Measurements from ENCODE around the gene TTC28. TPM values are rescaled to one million over a fixed set of nuclear protein-coding genes. Genes with fewer than 3 reads are reported as not detected.

The TTC28 gene
- total and polyA plus RNA-seq, 2 donors (not counting 3 experiments of a cell fraction or from before 2014, with no cell fraction given), result 16.5 to 51.1 TPM

DNA sequence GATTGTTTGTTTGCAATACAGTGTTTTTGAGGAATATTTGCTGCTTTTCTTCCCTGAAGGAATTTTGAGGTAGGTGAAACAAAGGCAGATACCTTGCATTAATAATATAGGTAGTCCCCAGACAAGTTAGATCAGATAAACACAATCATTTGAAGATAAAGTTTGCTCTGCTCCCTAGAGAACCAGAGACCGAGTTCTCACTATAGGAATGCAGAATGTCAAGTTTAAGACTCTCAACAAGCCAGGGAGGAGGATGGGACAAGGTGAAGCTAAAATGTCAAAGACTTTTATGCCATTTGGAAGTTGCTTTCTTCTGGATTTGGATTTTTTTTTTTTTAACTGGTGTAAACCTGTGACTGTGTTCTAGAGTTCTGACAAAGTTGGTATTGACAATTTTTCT lies 364.7 kb downstream of the TTC28 start:
- TF ChIP-seq EZH2 (IDR thresholded peaks at IDR 0.05; ENCODE audit: borderline replicate concordance, low read depth, low read length, severe bottlenecking) (no peak), GATA2 (IDR thresholded peaks at IDR 0.05; ENCODE audit: insufficient read depth, insufficient read length, low read depth, low read length) (no peak)
- dilution Hi-C loops (cut with MboI; ENCODE audit: extremely low pct_ligation_motif_present, low sequenced_read_pairs) (no loop called here), intact Hi-C loops (cut with micrococcal nuclease) (no loop called here)
- Histone ChIP-seq H3K4me2 (ENCODE audit: insufficient read depth, low read length) (no peak overlapping the region), H3K27me3 (ENCODE audit: control insufficient read depth in 2 of 2, insufficient read depth in 2 of 2, low read length in 2 of 2) (no peaks in the 10 kb centered on the region), H3K9me1 (replicated peaks; ENCODE audit: control insufficient read depth, extremely low read depth, insufficient read depth, low read length) (no peaks in the 10 kb centered on the region), H3K4me1 (ENCODE audit: control insufficient read depth, extremely low read depth, insufficient read depth, low read length) (no peaks in the 10 kb centered on the region), H3K9me3 (replicated peaks; ENCODE audit: control insufficient read depth, insufficient read depth, low read length) (no peaks in the 10 kb centered on the region), H3K27ac (ENCODE audit: insufficient read depth, low read depth, low read length) (no peak overlapping the region), H3K79me2 (ENCODE audit: control insufficient read depth, insufficient read depth, low read length) (no peaks in the 10 kb centered on the region), H3K9ac (replicated peaks; ENCODE audit: extremely low read depth, insufficient read depth, low read length) (no peak overlapping the region), H2AFZ (ENCODE audit: low read depth, low read length) (no peak overlapping the region), H3K4me3 (replicated peaks in 1 of 3; ENCODE audit: insufficient read depth in 1 of 3, low read depth in 1 of 3, low read length in 3 of 3) (no peak overlapping the region), H3K36me3 (ENCODE audit: control insufficient read depth in 2 of 2, extremely low read depth in 1 of 2, insufficient read depth in 2 of 2, low read length in 2 of 2) (no peaks in the 10 kb centered on the region), H4K20me1 (replicated peaks; ENCODE audit: control insufficient read depth, extremely low read depth, insufficient read depth, low read length) (peaks cover 2% of the 10 kb centered on the region)
- BruUV-seq (replicated peaks), result no TSS peak
- FAIRE-seq (no peak), DNase-seq (ENCODE audit: low read depth, low spot score) (no peak)
- CTCF ChIA-PET, result no interaction called here
- POLR2A ChIA-PET, result no interaction called here

GRCh38 chr22:28310299-28310698 lies 369.3 kb downstream of the TTC28 start:
- H2AFZ ChIP-seq (ENCODE audit: low read depth, low read length), result no peak overlapping the region
- no peak for TF ChIP-seq POLR2AphosphoS5 (IDR thresholded peaks at IDR 0.05; ENCODE audit: insufficient read depth, low read depth, low read length)
- no peak for TF ChIP-seq GATA2 (IDR thresholded peaks at IDR 0.05; ENCODE audit: insufficient read depth, insufficient read length, low read depth, low read length)
- TF ChIP-seq EZH2 (IDR thresholded peaks at IDR 0.05; ENCODE audit: borderline replicate concordance, low read depth, low read length, severe bottlenecking), result no peak
- TF ChIP-seq FOS (IDR thresholded peaks at IDR 0.05; ENCODE audit: borderline replicate concordance, insufficient read depth, low read length), result no peak
- TF ChIP-seq, protein P1, sequence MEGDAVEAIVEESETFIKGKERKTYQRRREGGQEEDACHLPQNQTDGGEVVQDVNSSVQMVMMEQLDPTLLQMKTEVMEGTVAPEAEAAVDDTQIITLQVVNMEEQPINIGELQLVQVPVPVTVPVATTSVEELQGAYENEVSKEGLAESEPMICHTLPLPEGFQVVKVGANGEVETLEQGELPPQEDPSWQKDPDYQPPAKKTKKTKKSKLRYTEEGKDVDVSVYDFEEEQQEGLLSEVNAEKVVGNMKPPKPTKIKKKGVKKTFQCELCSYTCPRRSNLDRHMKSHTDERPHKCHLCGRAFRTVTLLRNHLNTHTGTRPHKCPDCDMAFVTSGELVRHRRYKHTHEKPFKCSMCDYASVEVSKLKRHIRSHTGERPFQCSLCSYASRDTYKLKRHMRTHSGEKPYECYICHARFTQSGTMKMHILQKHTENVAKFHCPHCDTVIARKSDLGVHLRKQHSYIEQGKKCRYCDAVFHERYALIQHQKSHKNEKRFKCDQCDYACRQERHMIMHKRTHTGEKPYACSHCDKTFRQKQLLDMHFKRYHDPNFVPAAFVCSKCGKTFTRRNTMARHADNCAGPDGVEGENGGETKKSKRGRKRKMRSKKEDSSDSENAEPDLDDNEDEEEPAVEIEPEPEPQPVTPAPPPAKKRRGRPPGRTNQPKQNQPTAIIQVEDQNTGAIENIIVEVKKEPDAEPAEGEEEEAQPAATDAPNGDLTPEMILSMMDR (IDR thresholded peaks at IDR 0.05; ENCODE audit: extremely low read depth in 1 of 2, insufficient read depth in 1 of 2, low read depth in 1 of 2, low read length in 2 of 2), result no peak
- no peak for TF ChIP-seq JUN (IDR thresholded peaks at IDR 0.05; ENCODE audit: borderline replicate concordance, insufficient read depth, insufficient read length, low read depth)
- TF ChIP-seq MYC (IDR thresholded peaks at IDR 0.05; ENCODE audit: low read depth, low read length), result no peak
- no peak for TF ChIP-seq MAX (IDR thresholded peaks at IDR 0.05; ENCODE audit: insufficient read depth, insufficient read length)
- no peak for TF ChIP-seq POLR2A (IDR thresholded peaks at IDR 0.05; ENCODE audit: low read depth, low read length)
- no peaks in the 10 kb centered on the region for H3K79me2 ChIP-seq (ENCODE audit: control insufficient read depth, insufficient read depth, low read length)
- ChIA-PET CTCF (no interaction called here), POLR2A (no interaction called here)
- no peaks in the 10 kb centered on the region for H3K36me3 ChIP-seq (ENCODE audit: control insufficient read depth in 2 of 2, extremely low read depth in 1 of 2, insufficient read depth in 2 of 2, low read length in 2 of 2)
- H3K9me1 ChIP-seq (replicated peaks; ENCODE audit: control insufficient read depth, extremely low read depth, insufficient read depth, low read length), result no peaks in the 10 kb centered on the region
- dilution Hi-C loops (cut with MboI; ENCODE audit: extremely low pct_ligation_motif_present, low sequenced_read_pairs), result no loop called here
- no peaks in the 10 kb centered on the region for H3K9me3 ChIP-seq (replicated peaks; ENCODE audit: control insufficient read depth, insufficient read depth, low read length)
- no peak overlapping the region for H3K27ac ChIP-seq (ENCODE audit: insufficient read depth, low read depth, low read length)
- DNase-seq (ENCODE audit: low read depth, low spot score), result no peak
- no peaks in the 10 kb centered on the region for H3K4me1 ChIP-seq (ENCODE audit: control insufficient read depth, extremely low read depth, insufficient read depth, low read length)
- H3K4me2 ChIP-seq (ENCODE audit: insufficient read depth, low read length), result no peak overlapping the region
- FAIRE-seq, result no peak
- no peaks in the 10 kb centered on the region for H4K20me1 ChIP-seq (replicated peaks; ENCODE audit: control insufficient read depth, extremely low read depth, insufficient read depth, low read length)
- H3K27me3 ChIP-seq (ENCODE audit: control insufficient read depth in 2 of 2, insufficient read depth in 2 of 2, low read length in 2 of 2), result no peaks in the 10 kb centered on the region
- H3K4me3 ChIP-seq (replicated peaks in 1 of 3; ENCODE audit: insufficient read depth in 1 of 3, low read depth in 1 of 3, low read length in 3 of 3), result no peak overlapping the region
- no peak overlapping the region for H3K9ac ChIP-seq (replicated peaks; ENCODE audit: extremely low read depth, insufficient read depth, low read length)
- BruUV-seq (replicated peaks), result no TSS peak
- intact Hi-C loops (cut with micrococcal nuclease), result no loop called here

All from endothelial cell of umbilical vein (primary cell).